Measurements from ENCODE around the gene ZGPAT. TPM values are rescaled to one million over a fixed set of nuclear protein-coding genes. Genes with fewer than 3 reads are reported as not detected.

Gene ZGPAT
- total and polyA plus RNA-seq, 9 of the 15 experiments (the other 6 are each of a cell fraction or from before 2014, with no cell fraction given) = 0.14 to 26.6 (median 7.4) TPM

GRCh38 chr20:63740627-63741353, 33.0 kb downstream of the ZGPAT start (continued):
- no peak for TF ChIP-seq ZMIZ1 (IDR thresholded peaks at IDR 0.05; ENCODE audit: low read depth in 2 of 2, low read length in 2 of 2)
- TF ChIP-seq NFE2L1 (tag; IDR thresholded peaks at IDR 0.05; ENCODE audit: borderline replicate concordance, low read depth) = no peak
- TF ChIP-seq SOX6 (IDR thresholded peaks at IDR 0.05) = no peak
- TF ChIP-seq NFE2 (IDR thresholded peaks at IDR 0.05; ENCODE audit: low read depth) = no peak
- TF ChIP-seq TEAD1 (CRISPR knock-in tag; IDR thresholded peaks at IDR 0.05) = no peak; a peak in 1 of 4 replicates
- TF ChIP-seq DMBX1 (CRISPR knock-in tag; IDR thresholded peaks at IDR 0.05; ENCODE audit: borderline replicate concordance) = no peak
- no peak for TF ChIP-seq JUND (IDR thresholded peaks at IDR 0.05; ENCODE audit: borderline replicate concordance, low read depth, low read length)
- no peak for TF ChIP-seq JUND (tag; IDR thresholded peaks at IDR 0.05; ENCODE audit: borderline replicate concordance, low read depth, low read length)
- TF ChIP-seq CEBPG (CRISPR knock-in tag; IDR thresholded peaks at IDR 0.05) = peak; percentile 98
- peak; percentile 90 to 99 for TF ChIP-seq CEBPG (tag; conservative IDR thresholded peaks at IDR 0.05 in 1 of 2, IDR thresholded peaks at IDR 0.05 in 1 of 2)
- TF ChIP-seq THRAP3 (IDR thresholded peaks at IDR 0.05; ENCODE audit: borderline replicate concordance) = no peak
- no peak for TF ChIP-seq EP300 (IDR thresholded peaks at IDR 0.05; ENCODE audit: low read length)
- TF ChIP-seq REST (IDR thresholded peaks at IDR 0.05; ENCODE audit: borderline replicate concordance) = peak; percentile 12; the same call in 1 of the 2 replicates
- no peak for TF ChIP-seq REST (CRISPR knock-in tag; IDR thresholded peaks at IDR 0.05; ENCODE audit: low read depth)
- no peak for TF ChIP-seq ZKSCAN3 (CRISPR knock-in tag; IDR thresholded peaks at IDR 0.05)
